Activated B cell treated with CpG ODN at 0.5 μM for 24 hours (primary cell): ENCODE measurements around the gene SLC2A2. TPM values are rescaled to one million over a fixed set of nuclear protein-coding genes. Genes with fewer than 3 reads are reported as not detected.

Experiments used
- ATAC-seq: fragments of 200-7000 bp; cut with Tn5 transposase; one replicate; pipeline ENCODE4 v1.10.0; 2021; ENCODE audit warnings: low read depth, mild to moderate bottlenecking, moderate library complexity
- CTCF ChIA-PET: fragments of 350-600 bp; sonication (Branson Sonifier 250); formaldehyde crosslinking; loops from one replicate; lab custom pipeline; 2021; ENCODE audit warnings: antibody characterized with exemption; lab: Charles Lee
- POLR2A ChIA-PET: fragments of 350-600 bp; sonication (Branson Sonifier 250); formaldehyde crosslinking; loops from one replicate; lab custom pipeline; 2021; ENCODE audit warnings: antibody characterized with exemption; lab: Charles Lee
- DNase-seq: peaks from one replicate; pipeline ENCODE4 v3.0.0; 2022
- H3K27ac Mint-ChIP-seq: one replicate; pipeline ENCODE4 v1.8.0; 2020; ENCODE audit warnings: mixed read lengths
- H3K27me3 Mint-ChIP-seq: one replicate; pipeline ENCODE4 v1.8.0; 2021; ENCODE audit warnings: mixed read lengths
- H3K36me3 Mint-ChIP-seq: one replicate; pipeline ENCODE4 v1.8.0; 2021; ENCODE audit warnings: low read depth, mixed read lengths
- H3K4me1 Mint-ChIP-seq: one replicate; pipeline ENCODE4 v1.8.0; 2021; ENCODE audit warnings: mixed read lengths
- H3K4me3 Mint-ChIP-seq: one replicate; pipeline ENCODE4 v1.8.0; 2020; ENCODE audit warnings: mild to moderate bottlenecking, mixed read lengths
- H3K9me3 Mint-ChIP-seq: one replicate; pipeline ENCODE4 v1.8.0; 2020; ENCODE audit warnings: mixed read lengths
- intact Hi-C: fragments of 100-400 bp; cut with micrococcal nuclease; formaldehyde crosslinking; loops from one replicate; pipeline ENCODE4 v1.15.1; 2024
- total RNA-seq: library from RNA; stranded (reverse); gene quantifications from 2 replicates; pipeline ENCODE4 v1.2.3, GENCODE V29; 2022
- TF ChIP-seq, protein P1 (sequence below): fragments of 200-600 bp; IDR thresholded peaks from one replicate; pipeline ENCODE4 v1.8.0; 2022; ENCODE audit warnings: antibody characterized with exemption, mild to moderate bottlenecking

Gene SLC2A2
- not detected in 2 replicates for total RNA-seq

DNA sequence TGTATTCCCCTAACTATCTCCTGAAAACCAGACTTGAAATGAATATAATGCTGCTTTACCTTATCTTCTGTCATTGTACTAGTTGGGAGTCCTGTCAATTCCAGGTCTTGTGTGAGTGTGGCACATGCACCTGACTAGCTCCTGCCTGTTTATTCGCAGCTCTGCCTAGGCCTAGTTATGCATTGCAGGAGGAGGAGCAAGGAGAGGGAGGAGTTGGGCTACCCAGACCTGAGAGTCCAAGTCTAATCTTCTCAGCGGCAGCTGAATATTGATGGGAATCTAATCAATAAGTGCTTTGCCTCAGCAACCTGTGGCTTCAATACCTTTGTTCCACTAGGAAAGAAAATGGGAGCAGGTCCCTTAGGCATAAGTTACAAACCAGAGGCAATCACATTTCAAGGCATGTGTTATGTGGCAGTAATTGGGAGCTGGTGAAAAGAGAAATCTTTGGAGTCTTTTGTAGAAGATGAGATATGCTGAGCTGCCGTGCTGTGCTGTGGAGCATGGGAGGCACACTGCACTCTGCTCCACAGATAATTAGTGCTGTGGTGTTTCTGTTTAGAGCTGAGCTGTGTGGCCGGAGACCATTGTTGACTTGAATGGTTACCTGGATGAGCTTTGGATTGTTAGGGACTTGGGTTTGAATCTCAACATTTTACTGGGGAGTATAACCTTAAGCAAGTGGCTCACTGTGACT, at the start of gene SLC2A2:
TSS of gene SLC2A2 (minus strand) at position 124 of the 697 bp plus-strand sequence. CDS start at position 74, 50 bp downstream.
- Mint-ChIP-seq H3K36me3 (no peaks in the 10 kb centered on the region), H3K27ac (no peak within 1 kb of the TSS), H3K4me3 (no peak within 1 kb of the TSS), H3K27me3 (peaks cover 22% of the 10 kb centered on the region), H3K4me1 (no peaks in the 10 kb centered on the region), H3K9me3 (no peaks in the 10 kb centered on the region)
- no peak for ATAC-seq
- ChIA-PET CTCF (no interaction called here), POLR2A (no interaction called here)
- DNase-seq: no peak
- TF ChIP-seq, protein P1, sequence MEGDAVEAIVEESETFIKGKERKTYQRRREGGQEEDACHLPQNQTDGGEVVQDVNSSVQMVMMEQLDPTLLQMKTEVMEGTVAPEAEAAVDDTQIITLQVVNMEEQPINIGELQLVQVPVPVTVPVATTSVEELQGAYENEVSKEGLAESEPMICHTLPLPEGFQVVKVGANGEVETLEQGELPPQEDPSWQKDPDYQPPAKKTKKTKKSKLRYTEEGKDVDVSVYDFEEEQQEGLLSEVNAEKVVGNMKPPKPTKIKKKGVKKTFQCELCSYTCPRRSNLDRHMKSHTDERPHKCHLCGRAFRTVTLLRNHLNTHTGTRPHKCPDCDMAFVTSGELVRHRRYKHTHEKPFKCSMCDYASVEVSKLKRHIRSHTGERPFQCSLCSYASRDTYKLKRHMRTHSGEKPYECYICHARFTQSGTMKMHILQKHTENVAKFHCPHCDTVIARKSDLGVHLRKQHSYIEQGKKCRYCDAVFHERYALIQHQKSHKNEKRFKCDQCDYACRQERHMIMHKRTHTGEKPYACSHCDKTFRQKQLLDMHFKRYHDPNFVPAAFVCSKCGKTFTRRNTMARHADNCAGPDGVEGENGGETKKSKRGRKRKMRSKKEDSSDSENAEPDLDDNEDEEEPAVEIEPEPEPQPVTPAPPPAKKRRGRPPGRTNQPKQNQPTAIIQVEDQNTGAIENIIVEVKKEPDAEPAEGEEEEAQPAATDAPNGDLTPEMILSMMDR: no peak
- intact Hi-C loops: no loop called here

DNA sequence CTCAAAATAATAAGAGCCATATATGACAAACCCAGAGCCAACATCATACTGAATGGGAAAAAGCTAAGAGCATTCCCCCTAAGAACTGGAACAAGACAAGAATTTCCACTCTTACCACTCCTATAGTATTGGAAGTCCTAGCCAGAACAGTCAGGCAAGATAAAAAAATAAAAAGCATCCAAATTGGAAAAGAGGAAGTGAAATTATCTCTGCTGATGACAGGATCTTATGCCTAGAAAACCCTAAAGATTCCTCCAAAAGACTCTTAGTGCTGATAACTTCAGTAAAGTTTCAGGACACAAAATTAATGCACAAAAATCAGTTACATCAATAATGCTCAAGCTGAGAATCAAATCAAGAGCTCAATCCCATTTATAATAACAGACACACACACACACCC, 45.9 kb upstream of the SLC2A2 start:
- ATAC-seq (no peak), DNase-seq (no peak)
- POLR2A ChIA-PET: no interaction called here
- H3K27me3 Mint-ChIP-seq: no peaks in the 10 kb centered on the region
- no peak overlapping the region for H3K4me3 Mint-ChIP-seq
- no peak overlapping the region for H3K27ac Mint-ChIP-seq
- CTCF ChIA-PET: no interaction called here
- no peaks in the 10 kb centered on the region for H3K36me3 Mint-ChIP-seq
- H3K9me3 Mint-ChIP-seq: no peaks in the 10 kb centered on the region
- H3K4me1 Mint-ChIP-seq: no peaks in the 10 kb centered on the region
- TF ChIP-seq, protein P1: no peak
- intact Hi-C loops: no loop called here

DNA sequence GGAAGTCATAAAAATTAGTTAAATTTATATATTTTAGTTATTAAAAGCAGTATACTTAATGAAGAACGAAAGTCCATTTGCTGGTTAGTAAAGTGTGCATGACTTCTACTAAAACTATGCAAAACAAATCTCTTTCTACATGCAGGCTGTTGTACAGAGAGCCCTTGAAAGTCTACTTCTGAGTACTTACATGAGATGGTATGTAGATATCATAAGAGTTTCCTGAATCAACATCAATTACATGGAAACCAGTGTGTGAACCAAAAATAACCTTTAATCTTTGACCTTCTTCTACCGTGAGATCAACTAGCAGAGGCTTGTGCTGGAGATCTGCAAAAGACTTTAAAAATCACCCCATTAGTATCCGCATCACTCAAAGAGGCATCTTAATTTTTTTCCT, 42.1 kb upstream of the SLC2A2 start:
- Mint-ChIP-seq H3K36me3 (no peaks in the 10 kb centered on the region), H3K9me3 (no peaks in the 10 kb centered on the region), H3K4me1 (no peaks in the 10 kb centered on the region), H3K27me3 (no peaks in the 10 kb centered on the region), H3K27ac (no peak overlapping the region), H3K4me3 (no peak overlapping the region)
- TF ChIP-seq, protein P1: no peak
- DNase-seq (no peak), ATAC-seq (no peak)
- ChIA-PET POLR2A (no interaction called here), CTCF (no interaction called here)
- intact Hi-C loops: no loop called here

DNA sequence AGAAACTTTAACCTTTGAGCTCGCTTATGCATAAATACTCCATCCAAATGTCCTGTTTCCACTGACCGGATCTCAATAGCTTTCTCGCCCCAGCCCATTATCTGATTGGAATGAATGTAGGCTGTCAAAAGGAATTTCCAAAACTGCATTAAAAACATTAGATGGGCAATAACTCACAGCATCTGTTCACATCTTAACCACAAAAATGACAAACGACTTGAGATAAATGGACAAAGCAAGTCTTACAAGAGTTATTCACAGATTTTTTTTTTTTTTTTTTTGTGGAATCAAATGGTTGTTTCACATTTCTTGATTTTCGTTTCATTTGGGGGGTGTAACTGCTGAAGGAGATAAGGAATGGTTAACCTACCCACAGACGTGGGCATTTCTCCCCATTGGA, 39.7 kb upstream of the SLC2A2 start:
- TF ChIP-seq, protein P1: no peak
- DNase-seq: no peak
- CTCF ChIA-PET: no interaction called here
- ATAC-seq: no peak
- POLR2A ChIA-PET: no interaction called here
- intact Hi-C loops: no loop called here
- Mint-ChIP-seq H3K4me1 (no peaks in the 10 kb centered on the region), H3K4me3 (no peak overlapping the region), H3K27me3 (no peaks in the 10 kb centered on the region), H3K9me3 (no peaks in the 10 kb centered on the region), H3K27ac (no peak overlapping the region), H3K36me3 (no peaks in the 10 kb centered on the region)

DNA sequence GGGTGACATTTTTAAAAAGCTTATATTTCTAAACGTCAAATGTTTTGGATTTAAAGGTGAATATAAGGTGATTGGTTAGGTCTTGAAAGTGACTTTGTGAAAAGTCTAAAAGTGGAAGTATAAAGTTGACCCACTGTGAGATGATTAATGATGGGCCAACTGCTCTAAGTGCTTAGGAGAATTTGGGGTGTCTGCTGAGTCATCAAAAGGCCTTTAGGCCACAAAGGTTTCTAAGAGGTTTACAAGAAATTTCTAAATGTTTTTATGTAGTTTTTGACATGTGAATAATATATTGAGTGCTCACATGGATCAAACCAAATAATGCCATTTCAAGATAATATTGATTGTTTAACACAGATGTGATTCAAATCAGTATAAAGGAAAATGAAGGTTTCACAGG, 39.2 kb upstream of the SLC2A2 start:
- DNase-seq: no peak
- Mint-ChIP-seq H3K36me3 (no peaks in the 10 kb centered on the region), H3K4me1 (no peaks in the 10 kb centered on the region), H3K27ac (no peak overlapping the region), H3K27me3 (no peaks in the 10 kb centered on the region), H3K9me3 (no peaks in the 10 kb centered on the region), H3K4me3 (no peak overlapping the region)
- TF ChIP-seq, protein P1: no peak
- intact Hi-C loops: no loop called here
- POLR2A ChIA-PET: no interaction called here
- ATAC-seq: no peak
- CTCF ChIA-PET: no interaction called here
